PC-9 (cell line): Measurements from ENCODE around the gene NTN4. TPM values are rescaled to one million over a fixed set of nuclear protein-coding genes. Genes with fewer than 3 reads are reported as not detected.
A peak's percentile ranks its signal among the peaks of the same experiment; 100 is the strongest.

Source experiments
- BruUV-seq: library from RNA; stranded (reverse); fragments of 400-500 nt; replicated peaks from 2 replicates; lab custom pipeline; 2021; lab: Mats Ljungman, UMichigan
- CTCF ChIA-PET: fragments of 300-600 bp; sonication (Branson Sonifier 250); formaldehyde crosslinking; loops from one replicate; lab custom pipeline; 2022; ENCODE audit warnings: antibody characterized with exemption; lab: Charles Lee
- POLR2A ChIA-PET: fragments of 300-600 bp; sonication (Branson Sonifier 250); formaldehyde crosslinking; loops from one replicate; lab custom pipeline; 2022; ENCODE audit warnings: antibody characterized with exemption; ENCODE audit not compliant: unreplicated experiment; lab: Charles Lee
- DNase-seq, 2 experiments: peaks; one replicate each; pipeline versions ENCODE4 v3.0.0 to v3.0.0-alpha.2; 2015 to 2022; ENCODE audit warnings: mixed read lengths in 1 of 2
- H2AFZ ChIP-seq: fragments of 200-600 bp; sonication (generic); 2 replicates; pipeline ENCODE4 v1.8.1; 2017; ENCODE audit warnings: antibody characterized with exemption
- H3F3A ChIP-seq: fragments of 200-600 bp; sonication (generic); 2 replicates; pipeline ENCODE4 v1.8.1; 2017; ENCODE audit warnings: antibody characterized with exemption, mild to moderate bottlenecking, low read depth; ENCODE audit not compliant: insufficient read depth
- H3K27ac ChIP-seq: fragments of 200-600 bp; sonication (generic); 2 replicates; pipeline ENCODE4 v1.6.1; 2016; ENCODE audit warnings: mixed run types
- H3K27me3 ChIP-seq: fragments of 200-600 bp; sonication (generic); 2 replicates; pipeline ENCODE4 v1.6.1; 2016; ENCODE audit warnings: low read depth, mixed run types; ENCODE audit not compliant: insufficient read depth
- H3K36me3 ChIP-seq: fragments of 200-600 bp; sonication (generic); 2 replicates; pipeline ENCODE4 v1.6.1; 2016; ENCODE audit warnings: low read depth, mixed run types
- H3K4me1 ChIP-seq: fragments of 200-600 bp; sonication (generic); replicated peaks from 2 replicates; pipeline ENCODE4 v1.6.1; 2016; ENCODE audit warnings: mixed run types; ENCODE audit not compliant: insufficient read depth
- H3K4me2 ChIP-seq: fragments of 200-600 bp; sonication (generic); 2 replicates; pipeline ENCODE4 v1.6.1; 2017; ENCODE audit warnings: mixed run types
- H3K4me3 ChIP-seq: fragments of 200-600 bp; sonication (generic); 2 replicates; pipeline ENCODE4 v1.6.1; 2016; ENCODE audit warnings: mixed run types
- H3K79me2 ChIP-seq: fragments of 200-600 bp; sonication (generic); 2 replicates; pipeline ENCODE4 v1.6.1; 2017; ENCODE audit warnings: low read depth, mixed run types
- H3K9me2 ChIP-seq: fragments of 200-600 bp; sonication (generic); 2 replicates; pipeline ENCODE4 v1.8.1; 2017; ENCODE audit warnings: mild to moderate bottlenecking; ENCODE audit not compliant: insufficient read depth
- H3K9me3 ChIP-seq: fragments of 200-600 bp; sonication (generic); 2 replicates; pipeline ENCODE4 v1.8.1; 2016; ENCODE audit warnings: low read depth; ENCODE audit not compliant: insufficient read depth
- H4K20me1 ChIP-seq: fragments of 200-600 bp; sonication (generic); 2 replicates; pipeline ENCODE4 v1.8.1; 2017; ENCODE audit not compliant: insufficient read depth
- EZH2 ChIP-seq: fragments of 200-600 bp; sonication (generic); IDR thresholded peaks from 2 replicates; pipeline ENCODE4 v1.8.0; 2017; ENCODE audit warnings: antibody characterized with exemption, low read depth
- intact Hi-C: fragments of 100-400 bp; cut with micrococcal nuclease; formaldehyde crosslinking; loops from one replicate; pipeline ENCODE4 v1.10.0; 2022; ENCODE audit not compliant: unreplicated experiment
- total RNA-seq: library from RNA; stranded (reverse); gene quantifications from 2 replicates; pipeline ENCODE4 v1.2.3, GENCODE V29; 2021
- TF ChIP-seq, protein P1 (sequence below): fragments of 200-600 bp; sonication (generic); conservative IDR thresholded peaks from 2 replicates; pipeline ENCODE4 v1.6.1; 2017; ENCODE audit warnings: mixed run types, antibody characterized with exemption, mild to moderate bottlenecking, moderate library complexity

The NTN4 gene
- total RNA-seq, 1 experiment from 2014 or later, result 41.5 TPM

DNA sequence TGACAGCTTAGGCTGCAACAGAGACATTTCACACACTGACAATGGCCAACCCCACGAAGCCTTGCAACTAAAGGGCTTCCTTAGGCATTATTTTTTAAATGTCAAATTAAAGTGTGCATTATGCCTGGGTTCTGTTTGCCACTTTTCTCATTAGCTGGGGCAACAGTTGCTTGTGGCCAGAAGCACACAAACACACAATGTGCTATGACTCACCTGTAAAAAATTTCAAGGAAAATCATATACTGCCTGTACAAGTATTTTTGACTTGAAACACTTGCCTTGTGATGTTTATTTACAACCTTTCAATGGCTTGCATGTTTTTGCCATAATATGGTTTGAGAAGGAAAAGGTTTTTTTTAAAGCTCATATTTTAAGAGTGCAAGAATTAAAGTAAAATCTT lies 1.9 kb downstream of the NTN4 start:
- ChIA-PET POLR2A (interaction anchor here (0.6 to 0.7 kb wide), 2 partner anchors 21 to 37 kb away, joined by 3 to 5 read pairs; no protein-coding TSS in a partner anchor), CTCF (interaction anchor here (0.8 kb wide), 1 partner anchor 26 kb away, joined by 3 read pairs; no protein-coding TSS in a partner anchor)
- peaks cover 88% of the 10 kb centered on the region for H3K79me2 ChIP-seq
- H3K36me3 ChIP-seq, result peaks cover 34% of the 10 kb centered on the region
- BruUV-seq, result no TSS peak
- peak in 1 of 2 experiments; percentile 80 for DNase-seq
- no peak for TF ChIP-seq EZH2
- TF ChIP-seq, protein P1, sequence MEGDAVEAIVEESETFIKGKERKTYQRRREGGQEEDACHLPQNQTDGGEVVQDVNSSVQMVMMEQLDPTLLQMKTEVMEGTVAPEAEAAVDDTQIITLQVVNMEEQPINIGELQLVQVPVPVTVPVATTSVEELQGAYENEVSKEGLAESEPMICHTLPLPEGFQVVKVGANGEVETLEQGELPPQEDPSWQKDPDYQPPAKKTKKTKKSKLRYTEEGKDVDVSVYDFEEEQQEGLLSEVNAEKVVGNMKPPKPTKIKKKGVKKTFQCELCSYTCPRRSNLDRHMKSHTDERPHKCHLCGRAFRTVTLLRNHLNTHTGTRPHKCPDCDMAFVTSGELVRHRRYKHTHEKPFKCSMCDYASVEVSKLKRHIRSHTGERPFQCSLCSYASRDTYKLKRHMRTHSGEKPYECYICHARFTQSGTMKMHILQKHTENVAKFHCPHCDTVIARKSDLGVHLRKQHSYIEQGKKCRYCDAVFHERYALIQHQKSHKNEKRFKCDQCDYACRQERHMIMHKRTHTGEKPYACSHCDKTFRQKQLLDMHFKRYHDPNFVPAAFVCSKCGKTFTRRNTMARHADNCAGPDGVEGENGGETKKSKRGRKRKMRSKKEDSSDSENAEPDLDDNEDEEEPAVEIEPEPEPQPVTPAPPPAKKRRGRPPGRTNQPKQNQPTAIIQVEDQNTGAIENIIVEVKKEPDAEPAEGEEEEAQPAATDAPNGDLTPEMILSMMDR, result no peak
- peaks cover 71% of the 10 kb centered on the region for H3K4me1 ChIP-seq
- H3K27ac ChIP-seq, result peak overlapping the region; percentile 96
- peak overlapping the region; percentile 97 for H3K4me2 ChIP-seq
- no peaks in the 10 kb centered on the region for H3K9me2 ChIP-seq
- peaks cover 32% of the 10 kb centered on the region; the same call in 1 of the 2 replicates for H3F3A ChIP-seq
- H3K4me3 ChIP-seq, result peak overlapping the region; percentile 93
- intact Hi-C loops, result loop anchor here (2.0 kb wide), 1 partner anchor 18 kb away; no protein-coding TSS in a partner anchor
- H4K20me1 ChIP-seq, result no peaks in the 10 kb centered on the region
- H2AFZ ChIP-seq, result no peak overlapping the region
- no peaks in the 10 kb centered on the region for H3K9me3 ChIP-seq
- H3K27me3 ChIP-seq, result no peaks in the 10 kb centered on the region

DNA sequence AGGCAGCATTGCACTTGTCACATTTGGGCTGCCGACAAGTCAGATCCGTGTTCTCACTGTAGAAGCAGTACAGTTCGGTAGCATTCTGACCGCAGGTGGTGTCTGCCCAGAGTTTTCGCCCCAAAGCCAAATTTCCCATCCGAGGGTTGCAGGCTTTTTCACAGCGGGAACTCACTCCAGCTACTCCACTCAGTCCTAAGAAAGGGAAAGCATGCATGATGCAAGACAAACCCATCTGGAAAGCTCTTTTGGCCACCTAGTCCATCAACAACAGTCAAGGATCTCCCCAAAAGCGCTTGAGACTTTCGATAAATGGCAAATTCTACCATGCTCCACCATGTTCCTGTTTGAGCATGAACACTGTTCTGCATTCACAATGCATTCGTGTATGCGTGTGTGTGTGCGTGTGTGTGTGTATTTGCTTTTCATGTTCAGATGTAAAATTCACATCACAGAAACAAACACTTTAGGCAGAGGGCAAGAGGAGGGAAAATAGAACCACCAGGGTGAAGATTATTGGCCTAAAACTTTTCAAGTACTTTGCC lies 3.2 kb downstream of the NTN4 start:
- Histone ChIP-seq H2AFZ (no peak overlapping the region), H3K79me2 (peaks cover 92% of the 10 kb centered on the region), H3K9me2 (no peaks in the 10 kb centered on the region), H3K36me3 (peaks cover 47% of the 10 kb centered on the region), H3K4me1 (peaks cover 63% of the 10 kb centered on the region), H4K20me1 (no peaks in the 10 kb centered on the region), H3K4me2 (peak overlapping the region; percentile 97), H3K9me3 (no peaks in the 10 kb centered on the region), H3K27me3 (no peaks in the 10 kb centered on the region), H3F3A (peaks cover 34% of the 10 kb centered on the region; the same call in 1 of the 2 replicates), H3K4me3 (peak overlapping the region; percentile 93; the same call in 1 of the 2 replicates), H3K27ac (no peak overlapping the region)
- ChIA-PET POLR2A (interaction anchor here (0.6 kb wide), 1 partner anchor 816 kb away, joined by 4 read pairs; no protein-coding TSS in a partner anchor), CTCF (no interaction called here)
- TF ChIP-seq EZH2, result no peak
- TF ChIP-seq, protein P1, result no peak
- no TSS peak for BruUV-seq
- intact Hi-C loops, result no loop called here
- no peak for DNase-seq

DNA sequence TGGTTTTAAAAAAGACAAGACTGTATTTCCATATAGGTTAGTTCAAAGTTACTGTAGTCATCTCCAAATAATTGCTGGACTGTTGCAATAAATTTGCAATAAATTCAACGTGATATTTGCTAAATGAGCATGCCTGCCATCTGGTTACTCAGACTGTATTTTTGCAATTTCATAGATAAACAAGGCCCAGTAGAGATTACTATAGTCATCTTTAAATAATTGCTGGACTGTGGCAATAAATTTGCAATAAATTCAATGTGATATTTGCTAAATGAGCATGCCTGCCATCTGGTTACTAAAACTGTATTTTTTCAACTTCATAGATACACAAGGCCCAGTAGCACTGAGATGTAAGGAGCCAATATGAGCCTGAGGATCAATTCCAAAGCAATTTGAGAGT lies 5.6 kb downstream of the NTN4 start:
- no peaks in the 10 kb centered on the region for H3K9me2 ChIP-seq
- peak overlapping the region; percentile 42; the same call in 1 of the 2 replicates for H3K4me3 ChIP-seq
- POLR2A ChIA-PET, result no interaction called here
- peaks cover 33% of the 10 kb centered on the region; the same call in 1 of the 2 replicates for H3F3A ChIP-seq
- peaks cover 97% of the 10 kb centered on the region for H3K79me2 ChIP-seq
- no peaks in the 10 kb centered on the region for H3K27me3 ChIP-seq
- CTCF ChIA-PET, result no interaction called here
- peak overlapping the region; percentile 97 for H3K4me2 ChIP-seq
- 0 out of 2 replicates have a peak, but pooled peaks cover 6% of the 10 kb centered on the region for H4K20me1 ChIP-seq
- no peaks in the 10 kb centered on the region for H3K9me3 ChIP-seq
- H3K4me1 ChIP-seq, result peaks cover 55% of the 10 kb centered on the region
- no TSS peak for BruUV-seq
- DNase-seq, result no peak
- H3K36me3 ChIP-seq, result peaks cover 67% of the 10 kb centered on the region
- TF ChIP-seq EZH2, result no peak
- TF ChIP-seq, protein P1, result no peak
- intact Hi-C loops, result no loop called here
- H3K27ac ChIP-seq, result peak overlapping the region; percentile 52; the same call in 1 of the 2 replicates
- no peak overlapping the region for H2AFZ ChIP-seq
